LNCAP (cell line): ENCODE data around the gene NEURL2.

Experiments
- CTCF ChIP-seq: fragments of 450-650 bp; IDR thresholded peaks from 2 replicates; pipeline ENCODE4 v1.5.1; 2017; ENCODE audit warnings: mild to moderate bottlenecking

NEURL2 gene

DNA sequence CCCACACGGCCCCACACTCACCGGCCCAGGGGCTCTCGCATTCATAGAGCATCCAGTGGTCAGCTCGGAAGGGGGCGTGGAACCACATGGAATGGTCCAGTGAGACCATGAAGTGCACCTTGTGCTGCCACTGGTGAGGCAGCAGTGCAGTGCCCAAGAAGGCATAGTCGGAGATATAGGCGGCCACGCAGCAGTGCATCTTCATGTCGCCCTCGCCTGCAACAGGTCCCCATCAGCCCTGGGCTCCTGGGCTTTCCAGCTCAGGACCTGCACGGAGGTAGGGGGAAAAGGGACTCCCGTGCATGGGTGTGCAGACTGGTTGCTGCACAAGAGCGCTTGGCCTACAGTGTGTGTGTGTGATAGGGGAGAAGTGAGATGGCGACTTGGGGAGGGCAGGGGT, 47.5 kb downstream of the NEURL2 start:
- TF ChIP-seq CTCF: no peak

DNA sequence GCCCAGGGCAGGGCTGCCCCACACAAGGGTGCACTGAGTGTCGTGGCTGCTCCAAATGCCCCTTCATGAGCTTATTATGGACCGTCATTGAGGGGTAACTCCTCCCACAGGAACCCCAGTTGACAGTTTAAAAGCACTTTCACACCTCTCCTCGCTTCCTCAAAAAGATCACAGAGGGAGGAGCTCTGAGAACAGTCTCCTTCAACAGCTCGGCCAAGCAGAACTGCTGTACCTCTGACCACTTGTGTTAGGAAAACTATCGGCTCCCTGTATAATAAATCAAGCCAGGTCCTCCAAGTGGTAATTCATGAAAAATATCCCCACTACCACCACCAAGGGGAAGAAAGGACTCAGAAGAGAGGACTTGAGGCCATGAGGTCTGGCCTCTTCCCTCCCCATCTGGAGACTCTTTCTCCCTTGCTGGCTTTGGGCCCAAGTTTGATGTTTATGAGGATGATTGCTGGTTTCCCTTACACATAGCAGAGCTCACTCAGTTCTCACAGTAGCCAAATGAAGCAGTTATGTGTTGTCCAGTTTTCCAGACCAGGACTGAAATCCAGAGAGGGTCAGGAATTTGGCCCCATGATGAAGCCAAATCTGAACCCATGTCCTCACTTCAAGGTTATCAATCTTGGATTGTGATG, 48.7 kb downstream of the NEURL2 start:
- no peak for TF ChIP-seq CTCF

DNA sequence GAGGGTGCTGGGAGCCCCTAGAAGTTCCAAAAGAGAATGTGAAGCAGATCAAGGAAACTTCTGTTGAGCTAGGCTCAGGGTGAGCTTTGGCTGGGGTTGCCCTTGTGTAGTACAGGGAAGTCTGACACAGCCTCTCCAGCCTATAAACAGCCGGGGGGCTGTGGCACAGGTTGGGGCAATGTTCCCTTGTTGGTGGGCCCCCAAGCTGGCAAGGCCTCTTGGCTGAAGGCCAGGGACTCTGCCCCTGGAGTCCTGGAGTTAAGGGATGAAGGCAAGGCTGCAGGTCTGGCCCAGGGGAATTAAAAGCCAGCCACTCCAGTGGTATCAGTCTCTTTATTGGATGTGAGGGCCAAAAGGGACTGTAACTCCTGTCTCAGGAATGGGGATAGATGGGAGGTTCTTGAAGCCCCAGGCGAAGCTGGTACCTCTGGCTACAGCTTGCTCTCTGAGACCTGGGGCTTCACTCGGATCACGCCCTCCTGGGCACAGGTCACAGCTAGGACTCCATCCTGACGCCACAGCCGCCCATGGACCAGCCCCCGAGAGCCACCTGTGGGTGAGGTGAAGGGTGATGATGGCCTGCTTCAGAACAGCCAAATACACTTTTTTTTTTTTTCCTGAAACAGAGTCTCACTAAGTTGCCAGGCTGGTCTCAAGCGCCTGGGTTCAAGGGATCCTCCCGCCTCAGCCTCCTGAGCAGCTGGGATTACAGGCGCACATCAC, 49.4 kb downstream of the NEURL2 start:
- TF ChIP-seq CTCF: no peak

DNA sequence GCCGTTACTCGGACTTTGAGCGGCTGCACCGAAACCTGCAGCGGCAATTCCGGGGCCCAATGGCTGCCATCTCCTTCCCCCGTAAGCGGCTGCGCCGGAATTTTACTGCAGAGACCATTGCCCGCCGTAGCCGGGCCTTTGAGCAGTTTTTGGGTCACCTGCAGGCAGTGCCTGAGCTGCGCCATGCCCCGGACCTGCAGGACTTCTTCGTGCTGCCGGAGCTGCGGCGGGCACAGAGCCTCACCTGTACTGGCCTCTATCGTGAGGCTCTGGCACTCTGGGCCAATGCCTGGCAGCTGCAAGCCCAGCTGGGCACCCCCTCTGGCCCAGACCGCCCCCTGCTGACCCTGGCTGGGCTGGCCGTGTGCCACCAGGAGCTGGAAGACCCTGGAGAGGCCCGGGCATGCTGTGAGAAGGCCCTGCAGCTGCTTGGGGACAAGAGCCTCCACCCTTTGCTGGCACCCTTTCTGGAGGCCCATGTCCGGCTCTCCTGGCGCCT, 50.3 kb downstream of the NEURL2 start:
- no peak for TF ChIP-seq CTCF
